Panc1 (cell line): Measurements from ENCODE around the gene AATK. TPM values are rescaled to one million over a fixed set of nuclear protein-coding genes. Genes with fewer than 3 reads are reported as not detected.
A peak's percentile ranks its signal among the peaks of the same experiment; 100 is the strongest.

Experiments
- ATAC-seq: fragments of 200-7000 bp; cut with Tn5 transposase; 2 replicates; pipeline ENCODE4 v1.9.1; 2020; ENCODE audit warnings: mild to moderate bottlenecking, moderate library complexity
- BruUV-seq: library from RNA; stranded (reverse); fragments of 400-500 nt; replicated peaks from 2 replicates; lab custom pipeline; 2021; lab: Mats Ljungman, UMichigan
- CTCF ChIA-PET: fragments of 300-600 bp; sonication (Branson Sonifier 250); formaldehyde crosslinking; loops from one replicate; lab custom pipeline; 2022; ENCODE audit warnings: antibody characterized with exemption; lab: Charles Lee
- POLR2A ChIA-PET: fragments of 300-600 bp; sonication (Branson Sonifier 250); formaldehyde crosslinking; loops from one replicate; lab custom pipeline; 2022; ENCODE audit warnings: antibody characterized with exemption; lab: Charles Lee
- DNase-seq: peaks from one replicate; pipeline ENCODE4 v3.0.0-alpha.2; 2010; ENCODE audit warnings: low read depth, low spot score
- H3K27ac ChIP-seq: 2 replicates; pipeline ENCODE4 v1.5.1; 2011; ENCODE audit warnings: mild to moderate bottlenecking, low read length, inconsistent platforms
- H3K27me3 ChIP-seq: fragments of 200-500 bp; sonication (Bioruptor generic); 2 replicates; pipeline ENCODE4 v1.6.0; 2014; ENCODE audit warnings: low read length, inconsistent platforms; ENCODE audit not compliant: control insufficient read depth, insufficient read depth
- H3K36me3 ChIP-seq: fragments of 200-500 bp; sonication (Bioruptor generic); 2 replicates; pipeline ENCODE4 v1.5.1; 2014; ENCODE audit warnings: inconsistent platforms, mild to moderate bottlenecking, low read length, moderate library complexity; ENCODE audit not compliant: control insufficient read depth, insufficient read depth
- H3K4me1 ChIP-seq: 2 replicates; pipeline ENCODE4 v1.5.1; 2011; ENCODE audit warnings: inconsistent platforms, mild to moderate bottlenecking, low read length, moderate library complexity; ENCODE audit not compliant: control insufficient read depth, insufficient read depth
- H3K4me3 ChIP-seq, 2 experiments: 2 replicates each; pipeline ENCODE4 v1.5.1; 2011 to 2012; ENCODE audit warnings: low read depth in 2 of 2, low read length in 2 of 2, mild to moderate bottlenecking in 2 of 2, inconsistent platforms in 1 of 2, moderate library complexity in 1 of 2
- H3K9me3 ChIP-seq: fragments of 200-500 bp; sonication (Bioruptor generic); 2 replicates; pipeline ENCODE4 v1.5.1; 2014; ENCODE audit warnings: low read depth, mild to moderate bottlenecking, inconsistent platforms, low read length, moderate library complexity; ENCODE audit not compliant: control insufficient read depth, insufficient read depth
- CTCF ChIP-seq: fragments of 450-650 bp; IDR thresholded peaks from 2 replicates; pipeline ENCODE4 v1.5.1; 2017; ENCODE audit warnings: mild to moderate bottlenecking
- POLR2AphosphoS5 ChIP-seq: IDR thresholded peaks from 2 replicates; pipeline ENCODE4 v1.6.1; 2012; ENCODE audit warnings: mild to moderate bottlenecking, low read depth, low read length, moderate library complexity
- REST ChIP-seq, 2 experiments: IDR thresholded peaks; 2 replicates each; pipeline ENCODE4 v1.6.1; 2011 to 2012; ENCODE audit warnings: low read depth in 2 of 2, control low read depth in 1 of 2, low read length in 1 of 2, mild to moderate bottlenecking in 1 of 2, moderate library complexity in 1 of 2; ENCODE audit not compliant: insufficient read depth in 1 of 2
- SIN3A ChIP-seq: IDR thresholded peaks from 2 replicates; pipeline ENCODE4 v1.6.1; 2012; ENCODE audit warnings: low read depth, mild to moderate bottlenecking, low read length, moderate library complexity, borderline replicate concordance; ENCODE audit not compliant: insufficient read depth
- TCF7L2 ChIP-seq: IDR thresholded peaks from 2 replicates; pipeline ENCODE4 v1.6.1; 2011; ENCODE audit warnings: mild to moderate bottlenecking, low read depth, low read length, inconsistent platforms
- in situ Hi-C: cut with HindIII; loops from 2 replicates; pipeline ENCODE4 v1.10.0; 2016; ENCODE audit warnings: low sequenced_read_pairs, low pct_unique_long_range_greater_than_20kb
- intact Hi-C: fragments of 100-400 bp; cut with micrococcal nuclease; formaldehyde crosslinking; loops from one replicate; pipeline ENCODE4 v1.10.0; 2022; ENCODE audit not compliant: unreplicated experiment
- total RNA-seq: library from RNA; stranded (reverse); gene quantifications from one replicate; pipeline ENCODE4 v1.2.1, GENCODE V29; 2021; ENCODE audit not compliant: unreplicated experiment

The AATK gene
- total RNA-seq, 1 experiment from 2014 or later = 3.7 TPM

DNA sequence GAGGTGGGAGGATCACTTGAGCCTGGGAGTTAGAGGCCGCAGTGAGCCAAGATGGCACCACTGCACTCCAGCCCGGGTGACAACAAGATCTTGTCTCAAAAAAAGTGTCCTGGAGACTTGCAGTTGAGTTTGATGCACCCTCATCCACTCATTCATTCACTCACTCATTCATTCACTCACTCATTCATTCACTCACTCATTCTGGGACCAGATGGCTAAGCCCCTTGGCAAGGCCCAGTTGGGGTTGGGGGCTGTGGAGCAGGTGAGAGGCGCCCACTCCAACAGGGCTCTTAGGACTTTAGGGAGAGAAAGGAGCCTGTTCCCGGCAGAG is 1.1 kb upstream of the AATK start:
- in situ Hi-C loops (no loop called here), intact Hi-C loops (no loop called here)
- POLR2A ChIA-PET = no interaction called here

GRCh38 chr17:81165246-81166032 is 582 bp downstream of the AATK start, which contains the start of gene PVALEF:
Gene PVALEF (plus strand): TSS chr17:81165507. CDS start chr17:81181227, 15,720 bp downstream.
- Histone ChIP-seq H3K4me3 (peak within 1 kb of the TSS; percentile 35 to 51), H3K9me3 (no peaks in the 10 kb centered on the region), H3K27ac (peak within 1 kb of the TSS; percentile 45), H3K36me3 (no peaks in the 10 kb centered on the region), H3K4me1 (peaks cover 16% of the 10 kb centered on the region), H3K27me3 (no peaks in the 10 kb centered on the region)
- intact Hi-C loops = no loop called here
- DNase-seq = no peak
- ChIA-PET CTCF (interaction anchor here (0.6 kb wide), 1 partner anchor 171 kb away, joined by 3 read pairs; no protein-coding TSS in a partner anchor), POLR2A (no interaction called here)
- ATAC-seq = peak; percentile 61
- BruUV-seq = no TSS peak
- TF ChIP-seq POLR2AphosphoS5 (no peak), REST (IDR thresholded peaks at IDR 0.05; ENCODE audit: insufficient read depth in 1 of 2, low read depth in 2 of 2, low read length in 1 of 2) (no peak), SIN3A (no peak), TCF7L2 (no peak), CTCF (no peak)
- in situ Hi-C loops = no loop called here

More for the DNA sequence above, 1.1 kb upstream of the AATK start:
- H3K9me3 ChIP-seq = no peaks in the 10 kb centered on the region
- BruUV-seq = no TSS peak
- no peak for DNase-seq
- CTCF ChIA-PET = no interaction called here
- no peak for ATAC-seq
- H3K36me3 ChIP-seq = no peaks in the 10 kb centered on the region
- H3K4me1 ChIP-seq = peaks cover 16% of the 10 kb centered on the region
- no peak overlapping the region for H3K4me3 ChIP-seq
- H3K27me3 ChIP-seq = no peaks in the 10 kb centered on the region
- no peak for TF ChIP-seq TCF7L2
- TF ChIP-seq CTCF = no peak
- H3K27ac ChIP-seq = no peak overlapping the region
